ENCODE measurements around the gene BPIFB2.

Gene BPIFB2

DNA sequence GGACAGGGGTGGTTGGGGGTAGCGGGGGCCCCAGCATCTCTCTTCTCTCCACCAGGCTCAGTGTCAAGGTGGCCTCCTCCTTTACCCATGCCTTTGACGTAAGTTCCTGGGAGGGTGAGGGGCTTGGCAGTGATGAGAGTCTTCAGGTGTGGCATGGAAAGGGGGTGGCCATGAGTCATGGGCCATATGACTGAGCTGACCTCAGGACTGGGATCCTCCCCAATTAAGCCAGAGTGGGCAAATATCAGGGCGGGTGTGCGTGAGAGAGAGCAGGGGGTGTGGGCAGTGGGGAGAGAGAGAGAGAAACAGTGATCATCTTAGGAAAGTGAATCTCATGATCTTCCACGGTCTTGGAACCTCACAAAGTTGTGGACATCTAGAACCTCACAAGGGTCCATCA is 63.7 kb downstream of the BPIFB2 start:
- no peak for FAIRE-seq

DNA sequence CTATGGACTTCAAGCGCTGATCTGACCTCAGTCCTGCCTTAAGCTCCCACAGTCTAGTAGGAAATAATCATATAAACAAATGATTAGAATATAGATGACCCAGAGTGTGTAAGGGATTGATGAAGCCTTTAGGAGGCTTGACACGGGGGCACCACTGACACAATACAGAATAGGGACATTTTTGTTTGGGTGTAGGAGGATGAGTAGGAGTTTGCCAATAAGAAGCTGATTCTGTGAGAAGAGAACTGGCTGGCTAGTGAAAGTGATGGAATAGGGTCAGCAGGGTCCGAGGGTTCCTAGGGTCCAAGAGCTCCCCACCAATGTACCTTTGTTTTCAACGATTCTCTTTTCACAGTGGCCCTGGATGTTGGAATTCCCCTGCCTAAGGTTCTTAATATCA is 64.9 kb downstream of the BPIFB2 start:
- FAIRE-seq: no peak

DNA sequence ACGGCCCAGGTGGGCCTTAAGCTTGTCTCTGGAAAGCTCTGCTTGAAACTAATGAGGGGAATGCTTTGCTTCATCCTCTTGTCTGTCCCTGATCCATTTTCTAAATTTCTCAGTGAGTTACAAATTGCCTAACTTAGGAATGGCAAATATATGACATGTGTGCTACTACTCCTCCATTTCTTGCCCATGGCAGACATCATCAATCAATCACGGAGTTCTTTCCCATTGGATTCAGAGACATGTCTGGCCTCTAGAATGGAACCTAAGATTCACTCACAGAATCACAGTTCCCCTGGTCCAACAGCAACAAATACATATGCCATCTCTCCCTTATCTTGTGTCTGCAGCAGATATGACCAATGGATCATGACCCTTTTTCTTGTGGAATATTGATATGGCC is 65.3 kb downstream of the BPIFB2 start:
- no peak for FAIRE-seq

All from G401.6 (cell line).